IgD-negative memory B cell (primary cell): ENCODE data around the gene INAVA. TPM values are rescaled to one million over a fixed set of nuclear protein-coding genes. Genes with fewer than 3 reads are reported as not detected.

Source experiments
- H3K27ac Mint-ChIP-seq, 3 donors: one replicate each; pipeline ENCODE4 v1.8.0; 2020 to 2022; ENCODE audit warnings: mild to moderate bottlenecking in 3 of 3, mixed read lengths in 3 of 3, moderate library complexity in 1 of 3
- H3K27me3 Mint-ChIP-seq: one replicate; pipeline ENCODE4 v1.8.0; 2021; ENCODE audit warnings: mixed read lengths
- H3K36me3 Mint-ChIP-seq: one replicate; pipeline ENCODE4 v1.8.0; 2020; ENCODE audit warnings: mild to moderate bottlenecking, mixed read lengths
- H3K4me1 Mint-ChIP-seq, 3 donors: one replicate each; pipeline ENCODE4 v1.8.0; 2020 to 2022; ENCODE audit warnings: mixed read lengths in 3 of 3, mild to moderate bottlenecking in 1 of 3
- H3K4me3 Mint-ChIP-seq, 4 donors: one replicate each; pipeline ENCODE4 v1.8.0; 2020 to 2022; ENCODE audit warnings: mild to moderate bottlenecking in 4 of 4, mixed read lengths in 4 of 4, moderate library complexity in 3 of 4
- H3K9me3 Mint-ChIP-seq, 3 donors: one replicate each; pipeline ENCODE4 v1.8.0; 2020 to 2021; ENCODE audit warnings: mixed read lengths in 3 of 3, mild to moderate bottlenecking in 1 of 3
- polyA plus RNA-seq: library from polyadenylated mRNA; unstranded; fragments of 300-500 nt; fragmentation: Illumina TruSeq; gene quantifications from one replicate; pipeline ENCODE4 v1.2.3, GENCODE V29; 2021

The INAVA gene, protein sequence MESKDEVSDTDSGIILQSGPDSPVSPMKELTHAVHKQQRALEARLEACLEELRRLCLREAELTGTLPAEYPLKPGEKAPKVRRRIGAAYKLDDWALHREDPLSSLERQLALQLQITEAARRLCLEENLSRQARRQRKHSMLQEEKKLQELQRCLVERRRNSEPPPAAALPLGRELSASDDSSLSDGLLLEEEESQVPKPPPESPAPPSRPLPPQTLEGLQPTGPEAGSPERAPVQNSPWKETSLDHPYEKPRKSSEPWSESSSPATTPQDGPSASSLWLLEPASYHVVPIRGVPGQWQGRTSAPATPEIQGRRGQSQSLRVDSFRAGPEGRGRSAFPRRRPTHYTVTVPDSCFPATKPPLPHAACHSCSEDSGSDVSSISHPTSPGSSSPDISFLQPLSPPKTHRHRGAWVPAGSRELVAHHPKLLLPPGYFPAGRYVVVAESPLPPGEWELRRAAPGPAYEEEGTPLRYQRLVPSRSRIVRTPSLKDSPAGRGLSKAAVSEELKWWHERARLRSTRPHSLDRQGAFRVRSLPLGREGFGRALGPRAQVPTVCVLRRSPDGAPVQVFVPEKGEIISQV
- polyA plus RNA-seq: not detected

DNA sequence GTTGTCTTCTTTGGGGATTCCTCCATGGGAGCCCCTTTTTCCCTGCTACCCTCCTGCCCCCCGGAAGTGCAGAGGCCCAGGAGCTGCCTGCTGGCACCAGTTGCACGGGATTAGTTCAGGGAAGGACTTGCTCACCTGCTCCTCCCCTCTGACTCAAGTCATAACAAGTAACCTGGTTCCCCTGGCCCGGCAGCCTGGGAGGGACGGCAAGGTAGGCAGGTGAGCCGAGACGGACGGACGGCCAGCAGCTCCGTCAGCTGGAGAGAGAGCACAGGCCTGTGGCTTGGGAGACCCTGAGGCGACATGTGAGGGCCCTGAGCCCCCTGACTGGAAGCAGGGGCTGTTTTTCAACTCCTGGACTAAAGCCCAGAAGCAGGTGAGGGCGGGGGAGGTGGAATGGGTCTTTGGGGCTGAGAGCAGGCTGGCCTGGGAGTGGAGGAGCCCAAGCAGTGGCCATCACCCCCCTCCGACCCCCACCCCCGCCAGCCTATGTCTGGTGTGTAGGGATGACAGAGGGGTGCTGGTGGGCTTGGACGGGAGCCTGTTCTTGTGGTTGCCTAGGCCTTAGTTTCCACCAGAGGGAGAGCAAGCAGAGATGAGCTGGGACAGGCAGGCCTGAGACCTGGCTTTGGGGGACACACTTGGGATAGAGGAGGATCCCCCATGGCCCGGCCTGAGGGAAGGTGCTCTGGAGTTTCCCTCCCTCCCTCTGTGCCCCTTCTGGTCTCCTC, at the start of gene INAVA:
TSS of gene INAVA (plus strand) at position 189 of the 731 bp plus-strand sequence. CDS start 3,501 bp downstream, outside the sequence.
- peaks cover 5% of the 10 kb centered on the region for H3K36me3 Mint-ChIP-seq
- no peak within 1 kb of the TSS for H3K27ac Mint-ChIP-seq
- H3K27me3 Mint-ChIP-seq: peaks cover 7% of the 10 kb centered on the region
- H3K4me1 Mint-ChIP-seq: peaks cover 13 to 19% (median 19%) of the 10 kb centered on the region in 3 donors
- H3K4me3 Mint-ChIP-seq: peak within 1 kb of the TSS in 3 of 4 donors; percentile 37 to 60 (median 44)
- H3K9me3 Mint-ChIP-seq: no peaks in the 10 kb centered on the region

GRCh38 chr1:200845360-200845759, 49.3 kb upstream of the INAVA start:
- Mint-ChIP-seq H3K4me3 (no peak overlapping the region), H3K4me1 (peaks cover 0 to 3% (median 0%) of the 10 kb centered on the region in 3 donors), H3K27me3 (no peaks in the 10 kb centered on the region), H3K27ac (no peak overlapping the region), H3K36me3 (peaks cover 2% of the 10 kb centered on the region), H3K9me3 (no peaks in the 10 kb centered on the region)

GRCh38 chr1:200846398-200846797, 48.3 kb upstream of the INAVA start:
- no peaks in the 10 kb centered on the region for H3K9me3 Mint-ChIP-seq
- H3K27me3 Mint-ChIP-seq: no peaks in the 10 kb centered on the region
- no peak overlapping the region for H3K27ac Mint-ChIP-seq
- peaks cover 2% of the 10 kb centered on the region for H3K36me3 Mint-ChIP-seq
- peaks cover 0 to 5% (median 0%) of the 10 kb centered on the region in 3 donors for H3K4me1 Mint-ChIP-seq
- no peak overlapping the region for H3K4me3 Mint-ChIP-seq

DNA sequence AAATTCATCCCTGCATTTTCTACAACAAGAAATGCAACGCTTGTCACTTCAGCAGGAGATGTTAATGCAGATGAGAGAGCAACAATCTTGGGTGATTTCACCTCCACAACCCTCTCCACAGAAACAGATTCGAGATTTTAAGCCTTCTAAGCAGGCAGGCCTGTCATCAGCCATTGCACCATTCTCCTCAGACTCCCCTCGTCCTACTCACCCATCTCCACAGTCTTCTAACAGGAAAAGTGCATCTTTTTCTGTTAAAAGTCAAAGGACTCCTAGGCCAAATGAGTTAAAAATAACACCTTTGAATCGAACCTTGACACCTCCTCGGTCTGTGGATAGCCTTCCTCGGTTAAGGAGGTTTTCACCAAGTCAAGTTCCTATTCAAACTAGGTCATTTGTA, 45.3 kb upstream of the INAVA start:
- Mint-ChIP-seq H3K36me3 (peaks cover 2% of the 10 kb centered on the region), H3K27me3 (no peaks in the 10 kb centered on the region), H3K9me3 (no peaks in the 10 kb centered on the region), H3K4me1 (peaks cover 0 to 5% (median 0%) of the 10 kb centered on the region in 3 donors), H3K27ac (peak overlapping the region in 1 of 3 donors; percentile 40), H3K4me3 (no peak overlapping the region)

GRCh38 chr1:200850554-200850953, 44.1 kb upstream of the INAVA start:
- H3K36me3 Mint-ChIP-seq: peaks cover 2% of the 10 kb centered on the region
- no peak overlapping the region for H3K4me3 Mint-ChIP-seq
- peaks cover 0 to 5% (median 0%) of the 10 kb centered on the region in 3 donors for H3K4me1 Mint-ChIP-seq

DNA sequence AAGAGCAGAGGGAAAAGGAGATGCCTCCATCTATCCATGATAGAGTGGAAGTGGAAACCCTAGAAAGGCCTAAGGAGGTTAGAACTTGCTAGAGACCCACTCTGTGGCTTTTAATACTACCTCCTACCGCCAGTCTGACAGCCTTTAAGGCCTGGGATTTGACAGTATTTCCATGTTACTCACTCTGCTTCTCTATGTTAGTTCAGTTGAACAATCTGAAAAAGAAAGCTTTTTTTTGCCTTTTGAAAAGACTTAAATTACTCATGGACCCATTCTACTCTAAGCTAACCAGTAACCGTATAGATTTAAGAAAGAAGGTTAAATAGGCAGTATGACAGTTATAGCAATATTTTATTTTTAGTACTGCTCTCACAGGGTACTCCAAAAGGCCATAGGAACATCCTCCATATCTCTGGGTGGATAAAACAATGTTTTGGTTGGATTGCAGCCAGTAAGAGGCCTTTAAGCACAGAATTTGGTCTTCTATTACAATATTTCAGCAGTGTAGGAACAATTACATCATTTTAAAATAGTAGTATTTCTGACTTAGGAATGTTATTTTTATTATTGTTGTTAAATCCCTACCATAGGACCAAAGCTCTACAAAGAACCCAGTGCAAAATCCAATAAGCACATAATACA, 37.9 kb upstream of the INAVA start:
- peaks cover 0 to 5% (median 0%) of the 10 kb centered on the region in 3 donors for H3K4me1 Mint-ChIP-seq
- H3K4me3 Mint-ChIP-seq: no peak overlapping the region
- no peaks in the 10 kb centered on the region for H3K9me3 Mint-ChIP-seq
- H3K27ac Mint-ChIP-seq: no peak overlapping the region
- H3K27me3 Mint-ChIP-seq: no peaks in the 10 kb centered on the region
- H3K36me3 Mint-ChIP-seq: no peaks in the 10 kb centered on the region

More at GRCh38 chr1:200850554-200850953, 44.1 kb upstream of the INAVA start:
- Mint-ChIP-seq H3K27me3 (no peaks in the 10 kb centered on the region), H3K9me3 (no peaks in the 10 kb centered on the region), H3K27ac (no peak overlapping the region)

DNA sequence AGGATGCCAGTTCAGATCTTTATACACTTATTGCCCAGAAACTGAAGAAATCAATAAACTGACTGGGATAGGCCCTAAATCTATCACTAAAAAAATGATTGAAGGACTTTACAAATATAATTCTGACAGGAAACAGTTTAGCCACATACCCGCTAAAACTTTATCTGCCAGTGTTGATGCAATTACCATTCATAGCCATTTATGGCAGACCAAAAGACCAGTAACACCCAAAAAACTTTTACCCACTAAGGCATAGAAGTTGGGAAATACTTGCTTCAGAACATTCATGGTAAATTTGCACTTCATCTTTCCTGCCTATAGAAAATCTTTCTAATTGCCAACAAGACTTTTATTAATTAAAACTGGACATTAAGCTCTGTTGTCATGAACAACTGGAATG, 36.9 kb upstream of the INAVA start:
- no peak overlapping the region for H3K4me3 Mint-ChIP-seq
- H3K36me3 Mint-ChIP-seq: no peaks in the 10 kb centered on the region
- no peak overlapping the region for H3K27ac Mint-ChIP-seq
- H3K27me3 Mint-ChIP-seq: no peaks in the 10 kb centered on the region
- H3K9me3 Mint-ChIP-seq: no peaks in the 10 kb centered on the region
- H3K4me1 Mint-ChIP-seq: peaks cover 8 to 12% (median 9%) of the 10 kb centered on the region in 3 donors

DNA sequence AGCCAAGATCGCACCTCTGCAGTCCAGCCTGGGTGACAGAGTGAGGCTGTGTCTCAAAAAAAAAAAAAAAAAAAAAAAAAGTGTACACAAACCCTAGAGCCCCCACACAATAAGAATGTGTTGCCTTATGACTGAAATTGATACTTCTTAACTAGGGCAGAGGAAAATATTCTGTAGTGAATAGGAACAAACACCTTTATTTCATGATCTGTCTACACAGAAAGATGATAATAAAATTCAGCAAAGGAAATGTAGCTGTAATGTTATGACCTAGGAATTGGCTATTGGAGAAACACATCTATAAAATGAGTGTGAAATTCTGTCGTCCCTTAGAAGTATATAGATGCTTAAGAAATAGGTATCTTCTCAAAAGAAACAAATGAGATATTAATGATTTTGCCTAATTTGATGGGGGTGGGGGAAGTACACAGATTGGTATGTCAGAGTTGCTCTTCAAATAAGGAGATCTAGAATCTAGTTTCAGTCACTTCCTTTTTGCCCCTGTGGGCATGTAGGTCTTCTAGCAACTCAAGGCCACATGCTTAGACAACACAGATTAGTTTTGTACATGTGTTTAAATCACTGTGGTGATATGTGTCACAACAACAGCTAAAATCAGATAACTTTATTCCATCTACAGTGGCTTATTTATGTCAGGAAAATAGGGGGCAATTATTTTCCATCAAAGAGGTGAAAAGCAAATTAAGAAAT, 32.6 kb upstream of the INAVA start:
- Mint-ChIP-seq H3K9me3 (no peaks in the 10 kb centered on the region), H3K4me1 (peaks cover 26 to 39% (median 35%) of the 10 kb centered on the region in 3 donors), H3K4me3 (peak overlapping the region in 3 of 4 donors; percentile 3 to 75 (median 52)), H3K27me3 (no peaks in the 10 kb centered on the region), H3K36me3 (no peaks in the 10 kb centered on the region), H3K27ac (peak overlapping the region; percentile 47 to 87 (median 75))

DNA sequence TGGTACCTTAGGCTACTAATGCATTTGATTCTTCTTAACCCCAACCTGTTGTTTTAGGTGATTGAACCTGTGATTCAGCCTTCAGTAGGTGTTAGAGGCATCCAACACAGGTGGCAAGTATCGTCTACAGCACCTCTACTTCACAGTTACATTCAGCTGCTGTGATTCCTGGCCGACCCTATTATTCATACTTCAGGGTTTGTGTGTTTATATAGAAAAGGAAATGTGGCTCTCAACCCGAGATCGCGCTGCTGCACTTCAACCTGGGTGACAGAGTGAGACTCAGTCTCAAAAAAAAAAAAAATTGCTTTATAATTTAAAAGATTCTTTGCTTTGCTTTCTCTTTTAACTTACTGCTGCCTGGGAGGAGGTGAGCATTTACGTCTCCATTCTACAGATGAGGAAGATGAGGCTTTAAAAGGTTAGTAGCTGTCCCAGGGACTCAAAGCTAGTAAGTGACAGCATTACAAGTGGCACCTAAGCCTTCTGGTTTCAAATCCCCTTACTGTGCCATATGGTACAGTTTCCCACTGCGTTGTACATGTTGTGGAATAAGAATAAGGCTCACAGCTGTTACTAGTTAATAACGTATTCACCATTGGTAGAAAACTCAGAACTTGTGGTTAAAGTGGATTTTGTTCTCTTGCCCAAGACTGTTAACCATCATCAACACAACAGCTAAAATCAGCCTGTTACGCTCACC, 31.8 kb upstream of the INAVA start:
- H3K27me3 Mint-ChIP-seq: no peaks in the 10 kb centered on the region

GRCh38 chr1:200866116-200866515, 28.6 kb upstream of the INAVA start:
- H3K4me3 Mint-ChIP-seq: peak overlapping the region in 1 of 4 donors; percentile 24
- peak overlapping the region in 1 of 3 donors; percentile 33 for H3K27ac Mint-ChIP-seq
- H3K36me3 Mint-ChIP-seq: no peaks in the 10 kb centered on the region
- peaks cover 50 to 60% (median 53%) of the 10 kb centered on the region in 3 donors for H3K4me1 Mint-ChIP-seq
- H3K9me3 Mint-ChIP-seq: no peaks in the 10 kb centered on the region
- H3K27me3 Mint-ChIP-seq: no peaks in the 10 kb centered on the region

More for the DNA sequence above, 31.8 kb upstream of the INAVA start:
- no peaks in the 10 kb centered on the region for H3K36me3 Mint-ChIP-seq
- H3K4me3 Mint-ChIP-seq: peak overlapping the region; percentile 38 to 85 (median 68)
- no peaks in the 10 kb centered on the region for H3K9me3 Mint-ChIP-seq
- peaks cover 32 to 45% (median 42%) of the 10 kb centered on the region in 3 donors for H3K4me1 Mint-ChIP-seq
- H3K27ac Mint-ChIP-seq: peak overlapping the region; percentile 47 to 87 (median 75)

GRCh38 chr1:200866521-200866920, 28.2 kb upstream of the INAVA start:
- Mint-ChIP-seq H3K36me3 (no peaks in the 10 kb centered on the region), H3K27me3 (no peaks in the 10 kb centered on the region), H3K4me1 (peaks cover 55 to 64% (median 57%) of the 10 kb centered on the region in 3 donors), H3K27ac (peak overlapping the region in 1 of 3 donors; percentile 33), H3K4me3 (peak overlapping the region in 1 of 4 donors; percentile 24), H3K9me3 (no peaks in the 10 kb centered on the region)

GRCh38 chr1:200867018-200867811, 27.5 kb upstream of the INAVA start:
- Mint-ChIP-seq H3K4me3 (peak overlapping the region in 3 of 4 donors; percentile 11 to 71 (median 24)), H3K36me3 (no peaks in the 10 kb centered on the region), H3K27ac (peak overlapping the region in 2 of 3 donors; percentile 78 to 91), H3K4me1 (peaks cover 57 to 68% (median 60%) of the 10 kb centered on the region in 3 donors), H3K9me3 (no peaks in the 10 kb centered on the region), H3K27me3 (no peaks in the 10 kb centered on the region)

GRCh38 chr1:200869376-200869752, 25.3 kb upstream of the INAVA start:
- peak overlapping the region; percentile 52 to 96 (median 84) for H3K27ac Mint-ChIP-seq
- H3K4me1 Mint-ChIP-seq: peaks cover 49 to 58% (median 51%) of the 10 kb centered on the region in 3 donors
- peak overlapping the region; percentile 80 to 98 (median 88) for H3K4me3 Mint-ChIP-seq
- peaks cover 4% of the 10 kb centered on the region for H3K27me3 Mint-ChIP-seq
- H3K9me3 Mint-ChIP-seq: no peaks in the 10 kb centered on the region
- no peaks in the 10 kb centered on the region for H3K36me3 Mint-ChIP-seq
